Hematopoietic multipotent progenitor cell treated with erythropoietin and hydrocortisone succinate and interleukin-3 and kit ligand, for 8 days (in vitro differentiated cells): ENCODE measurements around the gene CTDSPL.

ENCODE experiments used
- DNase-seq: peaks from one replicate; pipeline ENCODE4 v3.0.0-alpha.2; 2015

CTDSPL gene

DNA sequence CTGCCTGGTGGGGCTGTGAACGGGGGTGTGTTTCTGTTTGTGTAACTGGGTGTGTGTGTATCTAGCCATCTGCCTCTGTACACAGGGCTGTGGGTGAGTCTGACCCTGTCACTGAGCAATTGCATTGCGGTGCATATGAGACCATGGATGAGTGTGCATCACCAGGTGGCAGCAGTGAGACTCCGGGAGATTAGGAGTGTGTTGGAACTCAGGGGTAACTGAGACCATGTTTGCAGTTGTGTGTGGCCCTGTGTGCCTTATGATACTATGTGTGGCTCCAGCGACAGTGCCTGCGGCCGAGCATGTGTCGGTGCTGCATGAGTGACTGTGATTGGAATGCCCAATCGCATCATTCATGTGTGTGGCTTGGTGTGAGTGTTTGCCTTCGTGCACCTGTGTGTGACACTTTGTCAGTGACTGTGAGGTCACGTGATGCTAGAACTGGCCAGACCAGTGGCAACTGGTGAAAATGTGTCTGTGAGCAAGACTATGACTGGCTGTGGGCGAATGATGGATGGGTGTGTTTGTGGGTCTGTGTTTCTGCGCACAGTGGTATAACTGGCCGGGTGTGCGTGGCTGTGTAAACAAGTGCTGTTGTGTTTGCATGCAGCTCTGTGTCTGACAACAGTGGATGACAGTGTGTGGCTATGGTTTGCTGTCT lies 142.9 kb downstream of the CTDSPL start:
- peak; percentile 75 for DNase-seq

- DNase-seq = no peak
These were observed 143.7 kb downstream of the CTDSPL start for GRCh38 chr3:38005076-38006020.

- DNase-seq = no peak
These were observed 144.4 kb downstream of the CTDSPL start for GRCh38 chr3:38006031-38006430.

DNA sequence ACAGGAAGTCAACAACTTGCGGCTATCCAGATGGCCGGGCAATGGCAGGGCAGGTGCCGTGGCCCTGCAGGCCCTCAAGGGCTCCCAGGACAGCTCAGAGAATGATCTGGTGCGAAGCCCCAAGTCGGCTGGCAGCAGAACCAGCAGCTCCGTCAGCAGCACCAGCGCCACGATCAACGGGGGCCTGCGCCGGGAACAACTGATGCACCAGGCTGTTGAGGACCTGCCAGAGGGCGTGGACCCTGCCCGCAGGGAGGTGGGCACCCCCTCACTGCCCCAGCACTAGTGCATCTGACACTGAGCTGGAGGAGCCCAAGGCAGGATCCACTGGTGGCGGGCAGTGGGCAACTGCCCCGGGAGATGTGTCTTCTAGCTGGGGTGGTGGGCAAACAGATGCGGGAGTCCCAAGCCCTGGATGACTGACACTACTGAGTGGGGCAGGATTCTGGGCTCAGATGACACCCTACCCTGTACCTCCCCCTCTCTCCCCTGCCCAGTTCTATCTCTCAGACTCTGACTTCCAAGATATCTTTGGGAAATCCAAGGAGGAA lies 144.8 kb downstream of the CTDSPL start:
- DNase-seq = no peak

GRCh38 chr3:38007754-38008090 lies 146.0 kb downstream of the CTDSPL start:
- no peak for DNase-seq

DNA sequence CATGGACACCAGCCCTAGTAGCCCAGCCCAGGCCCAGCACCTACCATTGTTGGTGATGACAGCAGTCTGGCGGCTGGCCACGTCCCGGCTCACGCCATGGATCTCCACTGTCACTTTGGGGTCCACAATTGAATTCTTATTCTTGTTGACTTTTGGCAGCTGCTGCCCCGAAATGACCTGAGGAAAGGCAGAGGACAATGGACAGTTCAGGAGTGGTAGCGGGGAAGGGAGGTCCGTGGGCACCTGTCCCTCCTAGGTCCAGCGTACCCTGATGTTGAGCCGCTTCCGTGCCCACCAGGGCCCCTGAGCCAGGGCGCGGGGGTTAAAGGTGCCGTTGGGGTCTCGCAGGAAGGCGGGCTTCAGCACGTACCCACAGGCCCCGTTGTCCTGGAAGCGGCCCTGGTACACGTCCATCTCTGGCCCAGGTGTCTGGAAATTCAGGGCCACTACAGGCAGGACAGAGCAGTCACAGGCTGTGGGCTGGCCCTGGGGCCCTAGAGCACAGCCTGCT lies 146.6 kb downstream of the CTDSPL start:
- no peak for DNase-seq

GRCh38 chr3:38008971-38009580 lies 147.4 kb downstream of the CTDSPL start:
- DNase-seq = no peak

DNA sequence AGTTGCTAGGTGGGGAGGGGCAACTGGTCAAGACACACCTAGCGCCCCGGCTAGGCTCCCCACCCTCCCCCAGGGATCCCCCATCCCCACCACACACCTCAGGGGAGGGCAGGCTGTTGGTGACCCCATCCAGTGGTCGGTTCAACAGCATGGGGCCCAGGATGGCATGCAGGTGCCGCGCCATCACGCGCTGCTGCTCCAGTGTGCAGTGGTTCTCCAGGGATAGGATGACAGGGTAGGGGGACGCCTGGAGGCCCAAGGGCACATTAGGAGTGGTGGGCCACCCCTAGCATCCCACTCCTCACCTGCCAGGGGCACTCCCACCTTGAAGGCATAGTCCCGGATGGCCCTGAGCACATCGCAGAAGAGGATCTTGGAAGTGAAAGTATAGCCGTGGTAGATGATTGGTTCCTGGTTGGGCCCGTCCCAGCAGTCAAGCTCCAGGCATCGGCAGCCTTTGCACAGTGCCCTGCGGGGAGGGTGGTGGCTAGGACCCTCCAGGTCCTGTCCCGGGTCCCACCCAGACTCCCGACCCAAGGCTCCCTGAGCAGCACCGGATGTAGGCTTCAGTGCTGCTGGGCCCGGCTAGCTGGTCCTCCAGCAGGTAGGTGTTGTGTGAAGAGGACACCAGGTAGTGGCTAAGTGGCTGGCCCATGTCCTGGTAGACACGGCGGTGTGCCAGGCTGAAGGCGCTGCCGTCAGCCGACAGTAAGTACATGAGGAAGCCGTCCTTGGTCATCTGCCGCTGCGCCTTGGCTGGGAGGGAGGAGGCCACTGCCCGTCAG lies 148.3 kb downstream of the CTDSPL start:
- no peak for DNase-seq

DNA sequence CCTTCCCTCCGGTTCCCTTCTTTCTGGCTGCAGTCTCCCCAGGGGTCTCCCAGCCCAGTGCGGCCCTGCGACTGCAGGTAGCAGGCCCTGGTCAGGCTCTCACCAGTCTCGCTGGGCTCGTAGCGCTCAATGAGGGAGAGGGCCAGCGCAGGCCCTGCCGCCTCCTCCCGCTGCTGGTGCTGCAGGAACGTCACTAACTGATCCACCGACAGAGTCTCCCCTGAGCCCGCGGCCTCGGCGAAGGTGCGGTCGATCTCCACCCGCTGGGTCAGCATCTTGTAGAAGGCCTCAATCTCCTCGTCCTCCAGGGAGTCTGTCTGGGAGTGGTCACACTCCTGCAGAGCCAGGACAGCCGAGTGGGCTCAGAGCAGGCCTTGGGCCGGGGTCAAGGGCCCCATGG lies 149.4 kb downstream of the CTDSPL start:
- no peak for DNase-seq

GRCh38 chr3:38015485-38015884 lies 153.8 kb downstream of the CTDSPL start:
- DNase-seq = no peak

GRCh38 chr3:38015984-38016383 lies 154.3 kb downstream of the CTDSPL start:
- no peak for DNase-seq

DNA sequence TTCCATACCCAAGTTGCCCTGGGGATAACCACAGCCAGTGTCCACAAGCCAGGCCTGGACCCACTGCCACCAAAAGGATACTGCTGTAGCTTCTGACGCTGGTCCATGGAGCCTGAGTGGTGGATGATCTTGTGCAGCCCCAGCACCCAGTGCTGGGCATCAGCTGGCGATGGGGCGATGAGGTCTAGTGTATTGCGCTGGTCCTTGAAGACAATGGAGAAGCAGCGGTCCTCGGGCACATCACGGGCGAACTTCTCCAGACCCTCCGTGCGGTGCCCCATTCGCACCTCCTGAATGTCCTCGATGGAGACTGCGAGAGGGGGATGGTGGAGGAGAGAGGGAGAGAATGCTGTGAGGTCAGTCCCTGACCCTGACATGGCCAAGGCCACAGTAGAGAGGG lies 154.7 kb downstream of the CTDSPL start:
- no peak for DNase-seq

DNA sequence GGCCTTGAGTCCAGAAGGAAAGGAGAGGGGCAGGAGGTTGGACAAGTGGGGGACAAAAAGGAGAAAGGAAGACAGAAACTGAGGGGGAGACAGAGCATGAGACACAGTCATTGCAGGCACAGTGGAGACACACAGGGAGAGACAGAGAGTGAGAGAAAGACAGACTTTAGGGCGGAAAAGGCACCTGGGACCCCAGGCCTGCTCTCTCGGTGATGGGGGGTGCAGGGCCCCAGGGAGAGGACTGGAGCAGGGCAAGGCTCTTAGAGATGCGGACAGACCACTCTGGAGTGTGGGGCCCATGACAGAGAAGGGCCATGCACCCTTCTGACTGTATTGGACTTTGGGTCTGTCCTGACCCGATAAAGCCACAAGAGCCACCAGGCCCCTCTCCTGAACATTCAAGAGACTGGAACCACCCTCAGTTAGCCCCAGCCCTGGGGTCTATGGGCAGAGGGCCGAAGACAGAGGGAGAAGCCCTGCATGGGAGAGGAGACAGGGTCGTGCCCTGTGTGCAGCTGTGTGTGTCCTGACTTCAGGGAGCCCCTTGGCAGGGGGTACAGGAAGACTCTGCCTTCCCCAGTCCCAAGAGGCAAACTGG lies 155.3 kb downstream of the CTDSPL start:
- DNase-seq = no peak

DNA sequence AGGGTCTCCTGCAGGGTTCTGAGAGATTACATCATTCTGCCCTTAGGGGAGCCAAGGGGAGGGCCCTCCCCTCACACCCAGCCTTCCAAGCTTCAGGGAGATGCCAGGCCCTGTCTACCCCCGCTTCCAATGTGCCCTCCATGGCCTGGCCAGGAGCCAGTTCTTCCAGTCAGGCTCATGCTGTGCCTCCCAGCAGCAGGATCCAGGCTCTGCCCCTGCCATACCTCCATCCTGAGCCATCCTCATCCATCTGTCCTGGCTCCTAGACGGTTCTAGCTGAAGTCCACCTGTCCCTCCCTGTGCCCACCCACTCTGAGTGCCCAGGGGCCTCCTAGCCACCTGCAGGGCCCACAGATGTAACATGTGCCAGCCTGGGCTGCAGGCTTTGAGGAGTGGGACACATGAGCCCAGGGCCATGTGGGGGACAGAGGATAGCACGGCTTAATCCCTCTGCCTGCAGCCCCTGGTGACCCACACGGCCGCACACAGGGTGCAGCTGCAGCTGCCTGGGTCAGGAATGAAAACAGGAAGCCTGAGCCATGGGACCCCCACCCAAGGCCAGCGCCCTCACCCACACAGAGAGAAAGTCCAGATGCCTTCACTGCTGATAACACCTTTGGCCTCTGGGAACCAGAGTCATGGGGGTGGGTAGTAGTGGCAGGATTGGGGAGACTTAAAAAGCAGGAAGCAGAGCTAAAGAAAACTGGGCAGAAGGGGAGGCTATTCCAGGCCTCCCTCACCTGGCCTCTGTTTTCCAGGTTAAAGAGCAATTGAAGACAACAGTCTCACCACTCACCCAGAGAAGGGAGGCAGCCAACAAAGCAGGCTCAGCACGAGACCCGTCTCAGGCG lies 156.0 kb downstream of the CTDSPL start:
- DNase-seq = no peak

DNA sequence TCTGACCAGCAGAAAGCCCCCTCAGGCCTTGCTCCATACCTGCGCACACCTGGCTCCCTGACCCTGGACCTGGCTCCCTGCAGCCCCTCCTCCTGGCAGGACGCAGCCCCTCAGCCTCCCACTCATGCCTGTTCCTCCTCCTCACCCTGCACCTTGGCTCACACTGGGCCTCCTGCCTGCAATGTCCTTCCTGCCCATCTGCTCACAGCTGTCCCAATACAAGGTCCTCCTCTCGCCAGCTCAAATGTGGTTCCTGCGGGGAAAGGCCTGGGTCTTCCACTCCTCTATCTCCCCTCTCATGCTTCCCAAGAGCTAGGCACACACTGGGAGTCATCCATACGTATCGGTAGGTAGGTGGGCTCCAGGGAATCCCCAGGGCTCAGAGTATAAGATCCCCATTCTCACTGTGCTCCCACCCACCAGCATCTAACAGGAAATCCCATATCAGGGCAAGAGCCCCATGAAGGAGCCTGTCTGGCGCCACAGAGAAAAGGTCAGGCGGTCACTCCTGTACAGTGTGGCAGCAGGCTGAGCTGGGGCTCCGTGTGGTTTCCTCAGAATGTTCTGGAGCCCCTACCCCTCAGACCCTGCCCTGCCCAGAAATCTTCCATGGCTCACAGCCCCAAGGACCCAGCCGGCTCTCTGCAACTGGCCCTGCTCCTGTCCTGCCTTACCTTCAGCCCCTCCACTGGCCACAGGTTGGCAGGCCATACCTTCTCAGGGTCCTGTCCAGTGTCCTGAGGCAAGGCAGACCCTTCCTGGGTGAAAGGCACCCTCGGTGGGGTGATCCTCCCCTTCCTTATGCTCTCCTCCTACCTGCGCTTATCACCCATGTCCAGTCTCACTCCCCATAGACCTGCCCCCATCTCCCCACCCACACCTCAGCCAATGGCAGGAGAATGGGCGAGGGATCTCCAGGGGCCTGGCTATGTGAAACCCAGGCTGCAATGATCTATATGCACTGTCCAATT lies 156.9 kb downstream of the CTDSPL start:
- no peak for DNase-seq

DNA sequence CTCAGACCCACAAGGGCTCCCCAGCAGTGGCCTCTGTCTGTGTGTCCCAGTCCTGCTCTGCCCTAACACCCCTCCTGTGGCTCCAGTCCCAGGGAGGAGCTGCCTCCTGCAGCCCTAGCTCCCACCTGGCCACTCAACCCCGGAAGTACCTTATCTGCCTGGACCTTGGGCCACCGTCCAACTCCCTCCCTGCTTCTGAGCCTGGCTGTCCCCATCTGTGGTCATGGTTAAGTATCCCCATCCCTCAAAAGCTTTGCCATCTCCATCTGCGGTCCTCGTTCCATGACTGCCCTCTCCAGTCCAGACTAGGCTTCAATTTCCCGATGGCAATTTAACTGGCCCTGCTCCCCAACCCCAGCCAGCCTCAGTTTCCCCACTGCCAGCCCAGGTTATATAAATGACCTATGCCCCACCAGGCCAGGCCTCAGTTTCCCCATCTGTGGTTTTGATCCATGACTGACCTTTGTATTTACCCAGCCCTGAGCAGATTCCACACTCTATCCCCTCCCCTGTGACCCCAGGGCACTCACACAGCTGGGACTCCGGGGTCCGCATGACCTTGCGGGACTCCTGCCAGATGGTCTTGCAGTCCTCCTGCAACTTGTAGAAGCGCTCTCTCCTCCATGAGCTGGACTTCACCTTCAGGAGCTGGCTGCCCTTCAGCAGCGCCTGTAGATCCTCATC lies 158.1 kb downstream of the CTDSPL start:
- no peak for DNase-seq

DNA sequence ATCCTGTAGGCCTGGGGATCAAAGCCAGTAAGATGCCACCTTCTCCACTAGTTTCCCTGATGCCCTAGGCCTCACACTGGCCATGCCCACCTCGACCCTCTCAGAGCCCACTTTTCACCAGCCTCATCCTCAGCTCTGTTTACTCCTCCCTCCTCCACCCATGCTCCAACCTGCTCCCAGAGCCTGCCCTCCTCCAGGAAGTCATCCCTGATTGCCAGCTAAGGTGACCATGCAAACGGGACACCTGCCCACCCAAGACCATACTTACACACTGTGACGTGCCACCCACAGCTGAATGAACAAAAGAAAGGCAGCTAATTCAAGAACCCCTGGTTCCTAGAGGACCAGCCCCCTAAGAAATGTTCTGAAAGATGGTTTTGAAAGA lies 158.7 kb downstream of the CTDSPL start:
- DNase-seq = no peak

- no peak for DNase-seq
These were observed 159.5 kb downstream of the CTDSPL start for GRCh38 chr3:38021196-38021595.

- no peak for DNase-seq
These were observed 160.6 kb downstream of the CTDSPL start for GRCh38 chr3:38022301-38022700.
